Measurements from ENCODE around the gene TMEM150B. TPM values are rescaled to one million over a fixed set of nuclear protein-coding genes. Genes with fewer than 3 reads are reported as not detected.

Gene TMEM150B
- total RNA-seq, 1 experiment from 2014 or later = 1.6 TPM

DNA sequence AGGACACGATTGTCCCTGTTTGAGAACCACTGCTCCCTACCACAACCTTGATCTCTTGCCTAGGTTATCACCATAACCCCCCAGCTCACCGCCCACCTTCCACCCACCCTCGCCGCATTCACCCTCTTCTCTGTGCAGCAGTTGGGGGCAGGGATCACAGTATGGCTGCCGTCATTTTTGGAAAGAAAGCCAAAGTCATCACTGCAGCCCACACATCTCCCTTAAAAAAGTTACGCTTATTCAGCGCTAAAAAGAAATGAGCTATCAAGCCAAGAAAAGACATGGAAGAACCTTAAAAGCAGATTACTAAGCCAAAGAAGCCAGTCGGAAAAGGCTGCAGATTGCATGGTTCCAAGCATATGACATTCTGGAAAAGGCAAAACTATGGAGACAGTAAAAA, 55.8 kb downstream of the TMEM150B start:
- intact Hi-C loops (cut with micrococcal nuclease; ENCODE audit: unreplicated experiment) = no loop called here
- Histone ChIP-seq H3K36me3 (ENCODE audit: control insufficient read depth, insufficient read depth, low read length) (no peaks in the 10 kb centered on the region; the same call in 1 of the 2 replicates), H3K27me3 (replicated peaks; ENCODE audit: control insufficient read depth, insufficient read depth, low read length) (no peaks in the 10 kb centered on the region), H3K4me1 (peaks cover 9% of the 10 kb centered on the region; the same call in 1 of the 2 replicates), H3K9me3 (peaks cover 5% of the 10 kb centered on the region; the same call in 1 of the 2 replicates), H3K4me3 (ENCODE audit: low read depth, low read length) (no peak overlapping the region)
- BruUV-seq (replicated peaks) = no TSS peak
- Mint-ChIP-seq H3K27ac (ENCODE audit: unreplicated experiment) (no peak overlapping the region), H3K4me1 (ENCODE audit: low read depth, unreplicated experiment) (peaks cover 8% of the 10 kb centered on the region), H3K27me3 (ENCODE audit: insufficient read depth, unreplicated experiment) (no peaks in the 10 kb centered on the region), H3K4me3 (ENCODE audit: unreplicated experiment) (no peak overlapping the region), H3K9me3 (ENCODE audit: unreplicated experiment) (peaks cover 12% of the 10 kb centered on the region), H3K36me3 (ENCODE audit: insufficient read depth, unreplicated experiment) (peaks cover 31% of the 10 kb centered on the region)
- POLR2A ChIA-PET = interaction anchor here (1.5 kb wide), 1 partner anchor 10 kb away, joined by 3 read pairs; the partner anchor contains the start of gene PPP6R1
- no peak for DNase-seq
- CTCF ChIA-PET = no interaction called here
- TF ChIP-seq, protein P1, sequence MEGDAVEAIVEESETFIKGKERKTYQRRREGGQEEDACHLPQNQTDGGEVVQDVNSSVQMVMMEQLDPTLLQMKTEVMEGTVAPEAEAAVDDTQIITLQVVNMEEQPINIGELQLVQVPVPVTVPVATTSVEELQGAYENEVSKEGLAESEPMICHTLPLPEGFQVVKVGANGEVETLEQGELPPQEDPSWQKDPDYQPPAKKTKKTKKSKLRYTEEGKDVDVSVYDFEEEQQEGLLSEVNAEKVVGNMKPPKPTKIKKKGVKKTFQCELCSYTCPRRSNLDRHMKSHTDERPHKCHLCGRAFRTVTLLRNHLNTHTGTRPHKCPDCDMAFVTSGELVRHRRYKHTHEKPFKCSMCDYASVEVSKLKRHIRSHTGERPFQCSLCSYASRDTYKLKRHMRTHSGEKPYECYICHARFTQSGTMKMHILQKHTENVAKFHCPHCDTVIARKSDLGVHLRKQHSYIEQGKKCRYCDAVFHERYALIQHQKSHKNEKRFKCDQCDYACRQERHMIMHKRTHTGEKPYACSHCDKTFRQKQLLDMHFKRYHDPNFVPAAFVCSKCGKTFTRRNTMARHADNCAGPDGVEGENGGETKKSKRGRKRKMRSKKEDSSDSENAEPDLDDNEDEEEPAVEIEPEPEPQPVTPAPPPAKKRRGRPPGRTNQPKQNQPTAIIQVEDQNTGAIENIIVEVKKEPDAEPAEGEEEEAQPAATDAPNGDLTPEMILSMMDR (IDR thresholded peaks at IDR 0.05; ENCODE audit: insufficient read depth in 1 of 2, low read depth in 1 of 2, low read length in 1 of 2, severe bottlenecking in 1 of 2, unreplicated experiment in 1 of 2) = no peak

GRCh38 chr19:55266840-55267239, 58.3 kb downstream of the TMEM150B start:
- intact Hi-C loops (cut with micrococcal nuclease; ENCODE audit: unreplicated experiment) = no loop called here
- BruUV-seq (replicated peaks) = no TSS peak
- Mint-ChIP-seq H3K9me3 (ENCODE audit: unreplicated experiment) (peaks cover 12% of the 10 kb centered on the region), H3K4me3 (ENCODE audit: unreplicated experiment) (no peak overlapping the region), H3K36me3 (ENCODE audit: insufficient read depth, unreplicated experiment) (peaks cover 26% of the 10 kb centered on the region), H3K27ac (ENCODE audit: unreplicated experiment) (peak overlapping the region; percentile 33), H3K27me3 (ENCODE audit: insufficient read depth, unreplicated experiment) (no peaks in the 10 kb centered on the region), H3K4me1 (ENCODE audit: low read depth, unreplicated experiment) (peaks cover 8% of the 10 kb centered on the region)
- no peak overlapping the region for H3K4me3 ChIP-seq (ENCODE audit: low read depth, low read length)
- H3K27me3 ChIP-seq (replicated peaks; ENCODE audit: control insufficient read depth, insufficient read depth, low read length) = no peaks in the 10 kb centered on the region
- peaks cover 5% of the 10 kb centered on the region; the same call in 1 of the 2 replicates for H3K9me3 ChIP-seq
- H3K4me1 ChIP-seq = peaks cover 9% of the 10 kb centered on the region; the same call in 1 of the 2 replicates
- ChIA-PET POLR2A (no interaction called here), CTCF (no interaction called here)
- no peak for DNase-seq
- TF ChIP-seq, protein P1 (IDR thresholded peaks at IDR 0.05; ENCODE audit: insufficient read depth in 1 of 2, low read depth in 1 of 2, low read length in 1 of 2, severe bottlenecking in 1 of 2, unreplicated experiment in 1 of 2) = no peak
- H3K36me3 ChIP-seq (ENCODE audit: control insufficient read depth, insufficient read depth, low read length) = no peaks in the 10 kb centered on the region

- H3K27me3 Mint-ChIP-seq (ENCODE audit: insufficient read depth, unreplicated experiment) = no peaks in the 10 kb centered on the region
- TF ChIP-seq, protein P1 (IDR thresholded peaks at IDR 0.05; ENCODE audit: insufficient read depth in 1 of 2, low read depth in 1 of 2, low read length in 1 of 2, severe bottlenecking in 1 of 2, unreplicated experiment in 1 of 2) = no peak
- peaks cover 8% of the 10 kb centered on the region for H3K4me1 Mint-ChIP-seq (ENCODE audit: low read depth, unreplicated experiment)
- Histone ChIP-seq H3K9me3 (peaks cover 5% of the 10 kb centered on the region; the same call in 1 of the 2 replicates), H3K36me3 (ENCODE audit: control insufficient read depth, insufficient read depth, low read length) (no peaks in the 10 kb centered on the region), H3K27me3 (replicated peaks; ENCODE audit: control insufficient read depth, insufficient read depth, low read length) (no peaks in the 10 kb centered on the region), H3K4me3 (ENCODE audit: low read depth, low read length) (no peak overlapping the region), H3K4me1 (peaks cover 9% of the 10 kb centered on the region; the same call in 1 of the 2 replicates)
- H3K9me3 Mint-ChIP-seq (ENCODE audit: unreplicated experiment) = peaks cover 12% of the 10 kb centered on the region
- peaks cover 22% of the 10 kb centered on the region for H3K36me3 Mint-ChIP-seq (ENCODE audit: insufficient read depth, unreplicated experiment)
- no TSS peak for BruUV-seq (replicated peaks)
- POLR2A ChIA-PET = no interaction called here
- H3K4me3 Mint-ChIP-seq (ENCODE audit: unreplicated experiment) = no peak overlapping the region
- H3K27ac Mint-ChIP-seq (ENCODE audit: unreplicated experiment) = peak overlapping the region; percentile 33
- CTCF ChIA-PET = no interaction called here
- no peak for DNase-seq
- intact Hi-C loops (cut with micrococcal nuclease; ENCODE audit: unreplicated experiment) = no loop called here
Observed at GRCh38 chr19:55266404-55266803, 58.7 kb downstream of the TMEM150B start.
